Liver (tissue), 9 donors: ENCODE data around the gene MBD4. TPM values are rescaled to one million over a fixed set of nuclear protein-coding genes. Genes with fewer than 3 reads are reported as not detected.

Experiments used
- DNase-seq: peaks from one replicate; pipeline ENCODE4 v3.0.0-alpha.2; 2017; ENCODE audit warnings: low spot score
- H3K27ac ChIP-seq, 2 donors: one replicate each; pipeline ENCODE4 v1.7.0; 2013; ENCODE audit warnings: inconsistent platforms in 2 of 2, low read length in 2 of 2, control low read depth in 1 of 2, low read depth in 1 of 2, mild to moderate bottlenecking in 1 of 2
- H3K27me3 ChIP-seq, 4 donors: one replicate each; pipeline versions ENCODE4 v1.6.1 to v1.7.0; 2013; ENCODE audit warnings: low read length in 3 of 4, inconsistent platforms in 1 of 4, mild to moderate bottlenecking in 1 of 4, moderate library complexity in 1 of 4; ENCODE audit not compliant: control insufficient read depth in 4 of 4, insufficient read depth in 4 of 4
- H3K36me3 ChIP-seq, 4 donors: one replicate each; pipeline versions ENCODE4 v1.6.1 to v1.7.0; 2013; ENCODE audit warnings: low read length in 3 of 4, mild to moderate bottlenecking in 3 of 4, low read depth in 1 of 4, moderate library complexity in 1 of 4; ENCODE audit not compliant: control insufficient read depth in 4 of 4, insufficient read depth in 3 of 4
- H3K4me1 ChIP-seq, 4 donors: one replicate each; pipeline versions ENCODE4 v1.6.1 to v1.7.0; 2013; ENCODE audit warnings: low read length in 3 of 4, mild to moderate bottlenecking in 3 of 4, moderate library complexity in 1 of 4; ENCODE audit not compliant: control insufficient read depth in 4 of 4, insufficient read depth in 4 of 4
- H3K4me3 ChIP-seq, 3 donors: one replicate each; pipeline versions ENCODE4 v1.6.1 to v1.7.0; 2013; ENCODE audit warnings: low read length in 3 of 3, control low read depth in 1 of 3, low read depth in 1 of 3, mild to moderate bottlenecking in 1 of 3
- H3K9ac ChIP-seq, 2 donors: one replicate each; pipeline ENCODE4 v1.7.0; 2013; ENCODE audit warnings: low read length in 2 of 2, mild to moderate bottlenecking in 2 of 2, moderate library complexity in 2 of 2, control low read depth in 1 of 2, low read depth in 1 of 2
- H3K9me3 ChIP-seq, 4 donors: one replicate each; pipeline versions ENCODE4 v1.6.1 to v1.7.0; 2013; ENCODE audit warnings: low read length in 3 of 4; ENCODE audit not compliant: control insufficient read depth in 4 of 4
- FOXA1 ChIP-seq: IDR thresholded peaks from 2 replicates; pipeline ENCODE4 v1.6.1; 2016; ENCODE audit warnings: antibody characterized with exemption
- GABPA ChIP-seq, 2 donors: IDR thresholded peaks in 1 of 2; conservative IDR thresholded peaks in 1 of 2; 2 replicates each; pipeline ENCODE4 v1.6.1; 2016; ENCODE audit warnings: antibody characterized with exemption in 2 of 2, mild to moderate bottlenecking in 1 of 2, moderate library complexity in 1 of 2
- NR2F2 ChIP-seq: IDR thresholded peaks from 2 replicates; pipeline ENCODE4 v1.6.1; 2016; ENCODE audit warnings: antibody characterized with exemption
- RAD21 ChIP-seq, 2 donors: IDR thresholded peaks; 2 replicates each; pipeline ENCODE4 v1.6.1; 2016; ENCODE audit warnings: antibody characterized with exemption in 2 of 2, mild to moderate bottlenecking in 2 of 2
- WGBS: extraction: QIAGEN DNeasy Blood & Tissue Kit; methylation state at CpG from one replicate; pipeline ENCODE4 v1.1.7; 2013; 5-methylcytosine and 5-hydroxymethylcytosine counted together
- polyA plus RNA-seq, 2 donors: library from polyadenylated mRNA; stranded (reverse) in 1 of 2; unstranded in 1 of 2; fragments of 200-250 nt in 1 of 2; fragments of >200 nt in 1 of 2; fragmentation: Nextera tagmentation in 1 of 2; extraction: Ambion mirVana in 1 of 2; gene quantifications; one replicate each; pipeline versions ENCODE4 v1.2.1 to v1.2.3, GENCODE V29; 2013 to 2015
- total RNA-seq, 2 donors: library from RNA; depleted of rRNA; stranded (reverse); fragments of >200 nt; gene quantifications; one replicate each; pipeline ENCODE4 v1.2.3, GENCODE V29; 2014
- TF ChIP-seq, protein P1 (sequence below): fragments of 150-350 bp; IDR thresholded peaks from 2 replicates; pipeline ENCODE4 v1.5.1; 2017; ENCODE audit warnings: improper control_type of control experiment, low read depth, low read length; ENCODE audit not compliant: missing input control
- TF ChIP-seq, protein P2 (sequence below): IDR thresholded peaks from 2 replicates; pipeline ENCODE4 v1.6.1; 2016; ENCODE audit warnings: antibody characterized with exemption
- TF ChIP-seq, protein P3 (sequence below): IDR thresholded peaks from 2 replicates; pipeline ENCODE4 v1.6.1; 2016; ENCODE audit warnings: antibody characterized with exemption
- donor health status: healthy.
- donor health status: healthy.
- donor health status: healthy.
- donor health status: healthy.
- donor health status: healthy.

Gene MBD4
- total and polyA plus RNA-seq, 4 donors: 16.9 to 24.8 (median 17.2) TPM

DNA sequence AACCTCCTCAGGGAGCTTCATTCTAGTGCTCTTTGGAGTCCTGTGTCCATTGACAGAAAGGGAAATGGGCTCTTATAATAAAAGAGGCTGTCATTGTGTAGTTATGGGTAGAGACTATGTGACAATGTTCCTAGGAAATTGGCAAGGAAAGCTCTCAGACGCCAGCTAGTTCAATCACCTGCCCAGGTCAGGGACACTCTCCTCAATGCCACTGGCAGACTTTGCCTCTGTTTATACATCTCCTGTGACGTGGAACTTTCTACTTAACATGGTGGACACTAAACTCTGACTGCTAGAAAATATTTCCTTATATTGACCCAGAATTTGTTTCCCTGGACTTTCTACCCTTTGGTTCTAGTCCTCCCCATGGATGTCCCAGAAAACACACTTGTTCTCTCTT lies 14.1 kb downstream of the MBD4 start (continued):
- TF ChIP-seq, protein P1, sequence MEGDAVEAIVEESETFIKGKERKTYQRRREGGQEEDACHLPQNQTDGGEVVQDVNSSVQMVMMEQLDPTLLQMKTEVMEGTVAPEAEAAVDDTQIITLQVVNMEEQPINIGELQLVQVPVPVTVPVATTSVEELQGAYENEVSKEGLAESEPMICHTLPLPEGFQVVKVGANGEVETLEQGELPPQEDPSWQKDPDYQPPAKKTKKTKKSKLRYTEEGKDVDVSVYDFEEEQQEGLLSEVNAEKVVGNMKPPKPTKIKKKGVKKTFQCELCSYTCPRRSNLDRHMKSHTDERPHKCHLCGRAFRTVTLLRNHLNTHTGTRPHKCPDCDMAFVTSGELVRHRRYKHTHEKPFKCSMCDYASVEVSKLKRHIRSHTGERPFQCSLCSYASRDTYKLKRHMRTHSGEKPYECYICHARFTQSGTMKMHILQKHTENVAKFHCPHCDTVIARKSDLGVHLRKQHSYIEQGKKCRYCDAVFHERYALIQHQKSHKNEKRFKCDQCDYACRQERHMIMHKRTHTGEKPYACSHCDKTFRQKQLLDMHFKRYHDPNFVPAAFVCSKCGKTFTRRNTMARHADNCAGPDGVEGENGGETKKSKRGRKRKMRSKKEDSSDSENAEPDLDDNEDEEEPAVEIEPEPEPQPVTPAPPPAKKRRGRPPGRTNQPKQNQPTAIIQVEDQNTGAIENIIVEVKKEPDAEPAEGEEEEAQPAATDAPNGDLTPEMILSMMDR: no peak
- TF ChIP-seq NR2F2 (no peak), FOXA1 (no peak), GABPA (IDR thresholded peaks at IDR 0.05 in 1 of 2, conservative IDR thresholded peaks at IDR 0.05 in 1 of 2) (no peak)
- TF ChIP-seq, protein P2, sequence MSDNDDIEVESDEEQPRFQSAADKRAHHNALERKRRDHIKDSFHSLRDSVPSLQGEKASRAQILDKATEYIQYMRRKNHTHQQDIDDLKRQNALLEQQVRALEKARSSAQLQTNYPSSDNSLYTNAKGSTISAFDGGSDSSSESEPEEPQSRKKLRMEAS: no peak

DNA sequence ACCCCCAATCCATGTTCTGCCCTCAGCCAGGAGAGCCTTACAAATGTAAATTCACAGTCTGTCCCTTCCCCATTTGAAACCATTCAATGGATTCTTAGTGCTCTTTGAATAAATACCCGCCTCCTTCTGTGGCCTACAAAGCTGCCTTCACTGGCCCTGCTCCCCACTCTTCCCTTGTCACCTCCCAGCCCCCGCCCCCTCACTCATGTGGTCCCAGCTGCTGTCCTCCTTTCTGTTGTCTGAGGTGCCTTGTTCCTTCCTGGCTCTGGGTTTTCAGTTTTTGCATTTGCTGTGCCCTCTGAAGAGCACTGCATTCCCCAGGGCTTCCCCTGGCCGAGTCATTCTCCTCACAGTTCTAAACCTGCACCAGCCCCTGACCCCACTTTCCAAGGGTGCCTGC lies 14.5 kb downstream of the MBD4 start:
- Histone ChIP-seq H3K27me3 (no peaks in the 10 kb centered on the region), H3K4me3 (no peak overlapping the region), H3K27ac (no peak overlapping the region), H3K9me3 (no peaks in the 10 kb centered on the region), H3K4me1 (peaks cover 3 to 15% (median 12%) of the 10 kb centered on the region in 4 donors), H3K9ac (no peak overlapping the region), H3K36me3 (no peaks in the 10 kb centered on the region)
- no peak for DNase-seq
- TF ChIP-seq, protein P1: no peak
- TF ChIP-seq, protein P3, sequence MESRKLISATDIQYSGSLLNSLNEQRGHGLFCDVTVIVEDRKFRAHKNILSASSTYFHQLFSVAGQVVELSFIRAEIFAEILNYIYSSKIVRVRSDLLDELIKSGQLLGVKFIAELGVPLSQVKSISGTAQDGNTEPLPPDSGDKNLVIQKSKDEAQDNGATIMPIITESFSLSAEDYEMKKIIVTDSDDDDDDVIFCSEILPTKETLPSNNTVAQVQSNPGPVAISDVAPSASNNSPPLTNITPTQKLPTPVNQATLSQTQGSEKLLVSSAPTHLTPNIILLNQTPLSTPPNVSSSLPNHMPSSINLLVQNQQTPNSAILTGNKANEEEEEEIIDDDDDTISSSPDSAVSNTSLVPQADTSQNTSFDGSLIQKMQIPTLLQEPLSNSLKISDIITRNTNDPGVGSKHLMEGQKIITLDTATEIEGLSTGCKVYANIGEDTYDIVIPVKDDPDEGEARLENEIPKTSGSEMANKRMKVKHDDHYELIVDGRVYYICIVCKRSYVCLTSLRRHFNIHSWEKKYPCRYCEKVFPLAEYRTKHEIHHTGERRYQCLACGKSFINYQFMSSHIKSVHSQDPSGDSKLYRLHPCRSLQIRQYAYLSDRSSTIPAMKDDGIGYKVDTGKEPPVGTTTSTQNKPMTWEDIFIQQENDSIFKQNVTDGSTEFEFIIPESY: no peak
- 85% methylated on average over 3 of the region's 3 CpGs for WGBS

DNA sequence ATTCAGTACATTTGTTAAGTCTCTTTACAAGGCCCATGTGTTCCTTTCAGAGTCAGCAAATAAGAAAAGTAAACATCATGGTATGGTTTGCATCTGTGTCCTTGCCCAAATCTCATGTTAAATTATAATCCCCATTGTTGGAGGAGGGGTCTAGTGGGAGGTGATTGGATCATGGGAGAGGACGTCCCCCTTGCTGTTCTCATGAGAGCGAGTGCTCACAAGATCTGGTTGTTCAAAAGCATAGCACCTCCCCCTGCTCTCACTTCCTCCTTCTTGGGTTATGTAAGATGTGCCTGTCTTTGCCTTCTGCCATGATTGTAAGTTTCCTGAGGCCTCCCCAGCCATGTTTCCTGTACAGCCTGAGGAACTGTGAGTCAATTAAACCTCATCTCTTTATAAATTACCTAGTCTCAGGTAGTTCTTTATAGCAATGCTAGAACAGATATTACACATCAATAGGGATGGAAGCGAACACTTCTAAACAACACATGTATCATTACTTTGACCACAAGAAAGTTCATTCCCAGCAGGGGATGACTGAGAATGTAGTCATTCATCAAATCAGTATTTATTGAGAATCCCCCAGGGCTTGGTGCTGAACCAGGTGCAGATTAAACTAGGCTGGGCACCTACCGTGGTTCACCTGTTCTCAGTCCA lies 15.4 kb downstream of the MBD4 start:
- TF ChIP-seq RAD21 (IDR thresholded peaks at IDR 0.05) (no peak), GABPA (IDR thresholded peaks at IDR 0.05 in 1 of 2, conservative IDR thresholded peaks at IDR 0.05 in 1 of 2) (no peak)
- 89% methylated on average over 4 of the region's 4 CpGs for WGBS
- DNase-seq: no peak

More for the DNA sequence above, 15.4 kb downstream of the MBD4 start:
- Histone ChIP-seq H3K36me3 (no peaks in the 10 kb centered on the region), H3K27me3 (no peaks in the 10 kb centered on the region), H3K9ac (no peak overlapping the region), H3K9me3 (no peaks in the 10 kb centered on the region), H3K4me1 (peaks cover 3 to 15% (median 12%) of the 10 kb centered on the region in 4 donors), H3K4me3 (no peak overlapping the region), H3K27ac (no peak overlapping the region)
